ENCODE measurements around the gene PIK3C2G.

GRCh38 chr12:18352312-18352711, 91.0 kb downstream of the PIK3C2G start:
- TF ChIP-seq RAD21 (conservative IDR thresholded peaks at IDR 0.05 in 1 of 2, IDR thresholded peaks at IDR 0.05 in 1 of 2) (no peak), EP300 (IDR thresholded peaks at IDR 0.05) (no peak), ZNF302 (CRISPR knock-in tag; IDR thresholded peaks at IDR 0.05) (no peak), CEBPB (IDR thresholded peaks at IDR 0.05) (no peak), RNF2 (IDR thresholded peaks at IDR 0.05; ENCODE audit: borderline replicate concordance, low read depth) (no peak), RCOR1 (IDR thresholded peaks at IDR 0.05; ENCODE audit: low read depth, low read length) (no peak), POLR2A (IDR thresholded peaks at IDR 0.05; ENCODE audit: low read length) (no peak), BHLHE40 (IDR thresholded peaks at IDR 0.05; ENCODE audit: low read depth, low read length) (no peak), MAX (IDR thresholded peaks at IDR 0.05) (no peak)
- TF ChIP-seq, protein P1, sequence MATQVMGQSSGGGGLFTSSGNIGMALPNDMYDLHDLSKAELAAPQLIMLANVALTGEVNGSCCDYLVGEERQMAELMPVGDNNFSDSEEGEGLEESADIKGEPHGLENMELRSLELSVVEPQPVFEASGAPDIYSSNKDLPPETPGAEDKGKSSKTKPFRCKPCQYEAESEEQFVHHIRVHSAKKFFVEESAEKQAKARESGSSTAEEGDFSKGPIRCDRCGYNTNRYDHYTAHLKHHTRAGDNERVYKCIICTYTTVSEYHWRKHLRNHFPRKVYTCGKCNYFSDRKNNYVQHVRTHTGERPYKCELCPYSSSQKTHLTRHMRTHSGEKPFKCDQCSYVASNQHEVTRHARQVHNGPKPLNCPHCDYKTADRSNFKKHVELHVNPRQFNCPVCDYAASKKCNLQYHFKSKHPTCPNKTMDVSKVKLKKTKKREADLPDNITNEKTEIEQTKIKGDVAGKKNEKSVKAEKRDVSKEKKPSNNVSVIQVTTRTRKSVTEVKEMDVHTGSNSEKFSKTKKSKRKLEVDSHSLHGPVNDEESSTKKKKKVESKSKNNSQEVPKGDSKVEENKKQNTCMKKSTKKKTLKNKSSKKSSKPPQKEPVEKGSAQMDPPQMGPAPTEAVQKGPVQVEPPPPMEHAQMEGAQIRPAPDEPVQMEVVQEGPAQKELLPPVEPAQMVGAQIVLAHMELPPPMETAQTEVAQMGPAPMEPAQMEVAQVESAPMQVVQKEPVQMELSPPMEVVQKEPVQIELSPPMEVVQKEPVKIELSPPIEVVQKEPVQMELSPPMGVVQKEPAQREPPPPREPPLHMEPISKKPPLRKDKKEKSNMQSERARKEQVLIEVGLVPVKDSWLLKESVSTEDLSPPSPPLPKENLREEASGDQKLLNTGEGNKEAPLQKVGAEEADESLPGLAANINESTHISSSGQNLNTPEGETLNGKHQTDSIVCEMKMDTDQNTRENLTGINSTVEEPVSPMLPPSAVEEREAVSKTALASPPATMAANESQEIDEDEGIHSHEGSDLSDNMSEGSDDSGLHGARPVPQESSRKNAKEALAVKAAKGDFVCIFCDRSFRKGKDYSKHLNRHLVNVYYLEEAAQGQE (IDR thresholded peaks at IDR 0.05): no peak
- TF ChIP-seq, protein P2, sequence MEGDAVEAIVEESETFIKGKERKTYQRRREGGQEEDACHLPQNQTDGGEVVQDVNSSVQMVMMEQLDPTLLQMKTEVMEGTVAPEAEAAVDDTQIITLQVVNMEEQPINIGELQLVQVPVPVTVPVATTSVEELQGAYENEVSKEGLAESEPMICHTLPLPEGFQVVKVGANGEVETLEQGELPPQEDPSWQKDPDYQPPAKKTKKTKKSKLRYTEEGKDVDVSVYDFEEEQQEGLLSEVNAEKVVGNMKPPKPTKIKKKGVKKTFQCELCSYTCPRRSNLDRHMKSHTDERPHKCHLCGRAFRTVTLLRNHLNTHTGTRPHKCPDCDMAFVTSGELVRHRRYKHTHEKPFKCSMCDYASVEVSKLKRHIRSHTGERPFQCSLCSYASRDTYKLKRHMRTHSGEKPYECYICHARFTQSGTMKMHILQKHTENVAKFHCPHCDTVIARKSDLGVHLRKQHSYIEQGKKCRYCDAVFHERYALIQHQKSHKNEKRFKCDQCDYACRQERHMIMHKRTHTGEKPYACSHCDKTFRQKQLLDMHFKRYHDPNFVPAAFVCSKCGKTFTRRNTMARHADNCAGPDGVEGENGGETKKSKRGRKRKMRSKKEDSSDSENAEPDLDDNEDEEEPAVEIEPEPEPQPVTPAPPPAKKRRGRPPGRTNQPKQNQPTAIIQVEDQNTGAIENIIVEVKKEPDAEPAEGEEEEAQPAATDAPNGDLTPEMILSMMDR (IDR thresholded peaks at IDR 0.05): no peak
